Left forelimb (tissue), 1 donor: Measurements from ENCODE around the gene MRPL38.
"Not testable (repeated sequence)": the region's sequence is repeated elsewhere in the genome, so short reads cannot be mapped to it uniquely, and the experiment has no call there.

Source experiments
- DNase-seq: peaks from one replicate; pipeline ENCODE4 v3.0.0-alpha.2; 2018; ENCODE audit warnings: low spot score

Gene MRPL38

GRCh38 chr17:75854101-75854748, 50.5 kb downstream of the MRPL38 start:
- DNase-seq: no peak

- no peak for DNase-seq
Observed at GRCh38 chr17:75853433-75853832, 51.3 kb downstream of the MRPL38 start.

DNA sequence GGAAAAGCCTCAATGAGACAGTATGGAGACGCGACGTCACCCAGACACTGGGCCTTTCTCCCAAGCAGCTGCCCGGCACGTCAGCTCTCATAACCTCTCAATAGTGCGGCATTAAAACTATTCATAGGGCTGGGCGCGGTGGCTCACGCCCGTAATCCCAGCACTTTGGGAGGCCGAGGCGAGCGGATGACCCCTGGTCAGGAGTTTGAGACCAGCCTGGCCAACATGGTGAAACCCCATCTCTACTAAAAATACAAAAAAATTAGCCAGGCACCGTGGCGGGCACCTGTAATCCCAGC, 53.0 kb downstream of the MRPL38 start:
- DNase-seq: not testable (repeated sequence)

- DNase-seq: no peak
Observed at GRCh38 chr17:75850928-75851692, 53.6 kb downstream of the MRPL38 start.

GRCh38 chr17:75849724-75850123, 55.0 kb downstream of the MRPL38 start:
- no peak for DNase-seq

GRCh38 chr17:75849279-75849646, 55.4 kb downstream of the MRPL38 start:
- DNase-seq: no peak
